Caco-2 (cell line): ENCODE data around the gene MAST3. TPM values are rescaled to one million over a fixed set of nuclear protein-coding genes. Genes with fewer than 3 reads are reported as not detected.

Experiments
- BruUV-seq: library from RNA; stranded (reverse); fragments of 400-500 nt; replicated peaks from 2 replicates; lab custom pipeline; 2021; lab: Mats Ljungman, UMichigan
- CTCF ChIA-PET: fragments of 300-600 bp; sonication (Branson Sonifier 250); formaldehyde crosslinking; loops from one replicate; lab custom pipeline; 2022; ENCODE audit warnings: antibody characterized with exemption; lab: Charles Lee
- POLR2A ChIA-PET: fragments of 300-600 bp; sonication (Branson Sonifier 250); formaldehyde crosslinking; loops from one replicate; lab custom pipeline; 2022; ENCODE audit warnings: antibody characterized with exemption; lab: Charles Lee
- DNase-seq, 2 experiments: peaks; one replicate each; pipeline versions ENCODE4 v3.0.0 to v3.0.0-alpha.2; 2020 to 2022
- H3K27me3 ChIP-seq: replicated peaks from 2 replicates; pipeline ENCODE4 v1.6.0; 2011; ENCODE audit warnings: low read length; ENCODE audit not compliant: control insufficient read depth, insufficient read depth
- H3K36me3 ChIP-seq: 2 replicates; pipeline ENCODE4 v1.5.1; 2011; ENCODE audit warnings: low read length; ENCODE audit not compliant: control insufficient read depth, insufficient read depth
- H3K4me1 ChIP-seq: fragments of 250-450 bp; sonication (Bioruptor Pico); 2 replicates; pipeline ENCODE4 v1.5.1; 2020; ENCODE audit warnings: mild to moderate bottlenecking
- H3K4me3 ChIP-seq: 2 replicates; pipeline ENCODE4 v1.5.1; 2011; ENCODE audit warnings: low read depth, mild to moderate bottlenecking, control low read depth, low read length
- H3K9me3 ChIP-seq: fragments of 250-450 bp; sonication (Bioruptor Pico); 2 replicates; pipeline ENCODE4 v1.5.1; 2020; ENCODE audit warnings: mild to moderate bottlenecking, moderate library complexity
- H3K27ac Mint-ChIP-seq: one replicate; pipeline ENCODE4 v1.8.0; 2022; ENCODE audit warnings: mixed read lengths; ENCODE audit not compliant: unreplicated experiment
- H3K27me3 Mint-ChIP-seq: one replicate; pipeline ENCODE4 v1.8.0; 2022; ENCODE audit warnings: mixed read lengths; ENCODE audit not compliant: insufficient read depth, unreplicated experiment
- H3K36me3 Mint-ChIP-seq: one replicate; pipeline ENCODE4 v1.8.0; 2022; ENCODE audit warnings: mild to moderate bottlenecking, mixed read lengths; ENCODE audit not compliant: insufficient read depth, unreplicated experiment
- H3K4me1 Mint-ChIP-seq: one replicate; pipeline ENCODE4 v1.8.0; 2022; ENCODE audit warnings: low read depth, mixed read lengths; ENCODE audit not compliant: unreplicated experiment
- H3K4me3 Mint-ChIP-seq: one replicate; pipeline ENCODE4 v1.8.0; 2022; ENCODE audit warnings: mild to moderate bottlenecking, moderate library complexity, mixed read lengths; ENCODE audit not compliant: unreplicated experiment
- H3K9me3 Mint-ChIP-seq: one replicate; pipeline ENCODE4 v1.8.0; 2022; ENCODE audit warnings: mixed read lengths; ENCODE audit not compliant: unreplicated experiment
- intact Hi-C: fragments of 100-400 bp; cut with micrococcal nuclease; formaldehyde crosslinking; loops from one replicate; pipeline ENCODE4 v1.10.0; 2022; ENCODE audit not compliant: unreplicated experiment
- total RNA-seq: library from RNA; stranded (reverse); gene quantifications from 2 replicates; pipeline ENCODE4 v1.2.3, GENCODE V29; 2022
- TF ChIP-seq, protein P1 (sequence below), 2 experiments: fragments of 200-600 bp in 1 of 2; IDR thresholded peaks; 1 replicate in 1 of 2; 2 replicates in 1 of 2; pipeline versions ENCODE4 v1.5.1 to v1.8.0; 2011 to 2022; ENCODE audit warnings: antibody characterized with exemption in 1 of 2, control low read depth in 1 of 2, inconsistent platforms in 1 of 2, low read depth in 1 of 2, low read length in 1 of 2, mild to moderate bottlenecking in 1 of 2, moderate library complexity in 1 of 2; ENCODE audit not compliant: insufficient read depth in 1 of 2, severe bottlenecking in 1 of 2, unreplicated experiment in 1 of 2

Gene MAST3
- total RNA-seq, 1 experiment from 2014 or later = 8.2 TPM

DNA sequence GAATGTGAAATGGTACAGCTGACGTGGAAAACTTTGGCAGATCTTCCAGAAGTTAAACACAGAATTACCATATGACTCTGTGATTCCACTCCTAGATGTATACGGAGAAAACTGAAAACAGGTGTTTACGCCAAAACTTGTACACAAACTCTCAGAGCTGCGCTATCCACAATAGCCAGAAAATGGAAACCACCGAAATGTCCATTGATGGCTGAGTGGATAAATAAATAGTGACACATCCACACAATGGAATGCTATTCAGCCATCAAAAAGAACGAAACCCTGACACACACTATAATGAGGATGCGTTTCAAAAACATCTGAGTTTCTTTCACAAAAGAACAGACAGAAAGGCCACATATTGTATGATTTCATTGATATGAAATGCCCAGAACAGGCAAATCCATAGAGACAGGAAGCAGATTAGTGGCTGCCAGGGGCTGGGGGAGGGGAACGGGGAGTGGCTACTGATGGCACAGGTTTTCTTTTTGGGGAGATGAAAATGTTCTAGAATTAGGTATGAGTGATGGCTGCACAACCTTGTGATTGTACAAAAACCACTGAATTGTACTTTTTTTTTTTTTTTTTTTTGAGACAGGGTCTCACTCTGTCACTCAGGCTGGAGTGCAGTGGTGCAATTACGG, 43.9 kb upstream of the MAST3 start:
- POLR2A ChIA-PET = no interaction called here
- H3K27ac Mint-ChIP-seq = no peak overlapping the region

GRCh38 chr19:18055967-18056366, 41.6 kb upstream of the MAST3 start:
- no TSS peak for BruUV-seq
- POLR2A ChIA-PET = no interaction called here
- Histone ChIP-seq H3K4me1 (no peaks in the 10 kb centered on the region), H3K4me3 (no peak overlapping the region), H3K36me3 (no peaks in the 10 kb centered on the region), H3K9me3 (no peaks in the 10 kb centered on the region), H3K27me3 (no peaks in the 10 kb centered on the region)
- no peak for DNase-seq
- intact Hi-C loops = no loop called here
- H3K4me1 Mint-ChIP-seq = no peaks in the 10 kb centered on the region
- no peaks in the 10 kb centered on the region for H3K36me3 Mint-ChIP-seq
- peaks cover under 1% of the 10 kb centered on the region for H3K27me3 Mint-ChIP-seq
- TF ChIP-seq, protein P1, sequence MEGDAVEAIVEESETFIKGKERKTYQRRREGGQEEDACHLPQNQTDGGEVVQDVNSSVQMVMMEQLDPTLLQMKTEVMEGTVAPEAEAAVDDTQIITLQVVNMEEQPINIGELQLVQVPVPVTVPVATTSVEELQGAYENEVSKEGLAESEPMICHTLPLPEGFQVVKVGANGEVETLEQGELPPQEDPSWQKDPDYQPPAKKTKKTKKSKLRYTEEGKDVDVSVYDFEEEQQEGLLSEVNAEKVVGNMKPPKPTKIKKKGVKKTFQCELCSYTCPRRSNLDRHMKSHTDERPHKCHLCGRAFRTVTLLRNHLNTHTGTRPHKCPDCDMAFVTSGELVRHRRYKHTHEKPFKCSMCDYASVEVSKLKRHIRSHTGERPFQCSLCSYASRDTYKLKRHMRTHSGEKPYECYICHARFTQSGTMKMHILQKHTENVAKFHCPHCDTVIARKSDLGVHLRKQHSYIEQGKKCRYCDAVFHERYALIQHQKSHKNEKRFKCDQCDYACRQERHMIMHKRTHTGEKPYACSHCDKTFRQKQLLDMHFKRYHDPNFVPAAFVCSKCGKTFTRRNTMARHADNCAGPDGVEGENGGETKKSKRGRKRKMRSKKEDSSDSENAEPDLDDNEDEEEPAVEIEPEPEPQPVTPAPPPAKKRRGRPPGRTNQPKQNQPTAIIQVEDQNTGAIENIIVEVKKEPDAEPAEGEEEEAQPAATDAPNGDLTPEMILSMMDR (IDR thresholded peaks at IDR 0.05; ENCODE audit: insufficient read depth in 1 of 2, low read depth in 1 of 2, low read length in 1 of 2, severe bottlenecking in 1 of 2, unreplicated experiment in 1 of 2) = no peak
- H3K4me3 Mint-ChIP-seq = no peak overlapping the region
- CTCF ChIA-PET = interaction anchor here (0.7 kb wide), 1 partner anchor 117 kb away, joined by 5 read pairs; no protein-coding TSS in a partner anchor
- no peaks in the 10 kb centered on the region for H3K9me3 Mint-ChIP-seq
- no peak overlapping the region for H3K27ac Mint-ChIP-seq

More for the DNA sequence above, 43.9 kb upstream of the MAST3 start:
- intact Hi-C loops = no loop called here
- no peak overlapping the region for H3K4me3 ChIP-seq
- Mint-ChIP-seq H3K27me3 (peaks cover 8% of the 10 kb centered on the region), H3K4me1 (no peaks in the 10 kb centered on the region), H3K36me3 (no peaks in the 10 kb centered on the region), H3K4me3 (no peak overlapping the region), H3K9me3 (no peaks in the 10 kb centered on the region)
- TF ChIP-seq, protein P1 (IDR thresholded peaks at IDR 0.05; ENCODE audit: insufficient read depth in 1 of 2, low read depth in 1 of 2, low read length in 1 of 2, severe bottlenecking in 1 of 2, unreplicated experiment in 1 of 2) = no peak
- no peaks in the 10 kb centered on the region for H3K4me1 ChIP-seq
- no peak for DNase-seq
- H3K9me3 ChIP-seq = no peaks in the 10 kb centered on the region
- no TSS peak for BruUV-seq
- H3K36me3 ChIP-seq = no peaks in the 10 kb centered on the region
- CTCF ChIA-PET = no interaction called here
- H3K27me3 ChIP-seq = no peaks in the 10 kb centered on the region

DNA sequence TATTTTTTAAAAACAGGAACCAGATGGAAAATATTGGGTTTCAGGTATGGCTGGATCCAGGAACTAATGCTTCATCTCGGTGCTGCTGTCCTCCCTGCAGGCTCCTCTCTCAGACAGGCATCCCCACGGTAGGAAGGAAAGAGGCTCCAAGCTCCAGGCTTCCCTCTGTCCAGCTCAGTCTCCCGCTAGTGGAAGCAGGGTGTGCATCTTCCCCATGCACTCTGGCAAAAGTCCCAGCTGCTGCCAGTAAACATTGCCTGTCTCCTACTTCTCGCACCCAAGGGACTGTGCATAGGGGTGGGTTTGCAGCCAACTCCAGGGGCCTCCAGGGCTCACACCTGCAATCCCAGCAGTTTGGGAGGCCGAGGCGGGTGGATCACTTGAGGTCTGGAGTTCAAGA, 40.0 kb upstream of the MAST3 start:
- no peaks in the 10 kb centered on the region for H3K27me3 Mint-ChIP-seq
- intact Hi-C loops = no loop called here
- Histone ChIP-seq H3K36me3 (no peaks in the 10 kb centered on the region), H3K9me3 (no peaks in the 10 kb centered on the region), H3K27me3 (no peaks in the 10 kb centered on the region), H3K4me1 (no peaks in the 10 kb centered on the region), H3K4me3 (no peak overlapping the region)
- H3K4me1 Mint-ChIP-seq = no peaks in the 10 kb centered on the region
- TF ChIP-seq, protein P1 (IDR thresholded peaks at IDR 0.05; ENCODE audit: insufficient read depth in 1 of 2, low read depth in 1 of 2, low read length in 1 of 2, severe bottlenecking in 1 of 2, unreplicated experiment in 1 of 2) = no peak
- no peak for DNase-seq
- H3K27ac Mint-ChIP-seq = no peak overlapping the region
- ChIA-PET CTCF (interaction anchor here (0.5 to 0.7 kb wide), 2 partner anchors 28 to 38 kb away, joined by 3 to 10 read pairs; no protein-coding TSS in a partner anchor), POLR2A (no interaction called here)
- no peaks in the 10 kb centered on the region for H3K36me3 Mint-ChIP-seq
- peak overlapping the region; percentile 60 for H3K4me3 Mint-ChIP-seq
- H3K9me3 Mint-ChIP-seq = no peaks in the 10 kb centered on the region
- BruUV-seq = no TSS peak
